SK-N-SH (cell line): Measurements from ENCODE around the gene ABHD3.

Experiments
- TF ChIP-seq, protein P1 (sequence below): fragments of 200-600 bp; sonication (generic); IDR thresholded peaks from 2 replicates; pipeline ENCODE4 v1.6.1; 2017; ENCODE audit warnings: antibody characterized with exemption, mild to moderate bottlenecking, moderate library complexity
- TF ChIP-seq, protein P2 (sequence below): IDR thresholded peaks from 2 replicates; pipeline ENCODE4 v1.6.1; 2012; ENCODE audit warnings: mild to moderate bottlenecking, low read depth, low read length, moderate library complexity

DNA sequence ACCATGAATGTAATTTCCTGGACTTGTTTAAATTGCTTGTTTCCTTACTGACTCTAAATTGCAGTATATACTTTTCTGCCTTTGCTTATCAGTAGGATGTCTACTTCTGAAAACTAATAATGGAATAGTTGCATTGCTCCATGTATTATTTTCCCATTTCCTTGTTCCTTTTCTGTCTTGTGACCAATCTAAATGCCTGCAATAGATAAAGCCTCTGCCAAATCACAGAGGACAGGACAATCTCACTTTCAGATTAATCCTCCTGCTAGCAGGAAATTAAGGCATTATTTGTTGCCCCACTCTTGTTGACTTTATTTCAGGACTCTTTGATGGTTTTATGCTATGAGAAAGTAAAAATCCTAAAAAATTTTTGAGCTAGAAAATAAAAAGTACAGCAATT lies 99.4 kb downstream of the ABHD3 start:
- TF ChIP-seq, protein P1, sequence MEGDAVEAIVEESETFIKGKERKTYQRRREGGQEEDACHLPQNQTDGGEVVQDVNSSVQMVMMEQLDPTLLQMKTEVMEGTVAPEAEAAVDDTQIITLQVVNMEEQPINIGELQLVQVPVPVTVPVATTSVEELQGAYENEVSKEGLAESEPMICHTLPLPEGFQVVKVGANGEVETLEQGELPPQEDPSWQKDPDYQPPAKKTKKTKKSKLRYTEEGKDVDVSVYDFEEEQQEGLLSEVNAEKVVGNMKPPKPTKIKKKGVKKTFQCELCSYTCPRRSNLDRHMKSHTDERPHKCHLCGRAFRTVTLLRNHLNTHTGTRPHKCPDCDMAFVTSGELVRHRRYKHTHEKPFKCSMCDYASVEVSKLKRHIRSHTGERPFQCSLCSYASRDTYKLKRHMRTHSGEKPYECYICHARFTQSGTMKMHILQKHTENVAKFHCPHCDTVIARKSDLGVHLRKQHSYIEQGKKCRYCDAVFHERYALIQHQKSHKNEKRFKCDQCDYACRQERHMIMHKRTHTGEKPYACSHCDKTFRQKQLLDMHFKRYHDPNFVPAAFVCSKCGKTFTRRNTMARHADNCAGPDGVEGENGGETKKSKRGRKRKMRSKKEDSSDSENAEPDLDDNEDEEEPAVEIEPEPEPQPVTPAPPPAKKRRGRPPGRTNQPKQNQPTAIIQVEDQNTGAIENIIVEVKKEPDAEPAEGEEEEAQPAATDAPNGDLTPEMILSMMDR: no peak
- TF ChIP-seq, protein P2, sequence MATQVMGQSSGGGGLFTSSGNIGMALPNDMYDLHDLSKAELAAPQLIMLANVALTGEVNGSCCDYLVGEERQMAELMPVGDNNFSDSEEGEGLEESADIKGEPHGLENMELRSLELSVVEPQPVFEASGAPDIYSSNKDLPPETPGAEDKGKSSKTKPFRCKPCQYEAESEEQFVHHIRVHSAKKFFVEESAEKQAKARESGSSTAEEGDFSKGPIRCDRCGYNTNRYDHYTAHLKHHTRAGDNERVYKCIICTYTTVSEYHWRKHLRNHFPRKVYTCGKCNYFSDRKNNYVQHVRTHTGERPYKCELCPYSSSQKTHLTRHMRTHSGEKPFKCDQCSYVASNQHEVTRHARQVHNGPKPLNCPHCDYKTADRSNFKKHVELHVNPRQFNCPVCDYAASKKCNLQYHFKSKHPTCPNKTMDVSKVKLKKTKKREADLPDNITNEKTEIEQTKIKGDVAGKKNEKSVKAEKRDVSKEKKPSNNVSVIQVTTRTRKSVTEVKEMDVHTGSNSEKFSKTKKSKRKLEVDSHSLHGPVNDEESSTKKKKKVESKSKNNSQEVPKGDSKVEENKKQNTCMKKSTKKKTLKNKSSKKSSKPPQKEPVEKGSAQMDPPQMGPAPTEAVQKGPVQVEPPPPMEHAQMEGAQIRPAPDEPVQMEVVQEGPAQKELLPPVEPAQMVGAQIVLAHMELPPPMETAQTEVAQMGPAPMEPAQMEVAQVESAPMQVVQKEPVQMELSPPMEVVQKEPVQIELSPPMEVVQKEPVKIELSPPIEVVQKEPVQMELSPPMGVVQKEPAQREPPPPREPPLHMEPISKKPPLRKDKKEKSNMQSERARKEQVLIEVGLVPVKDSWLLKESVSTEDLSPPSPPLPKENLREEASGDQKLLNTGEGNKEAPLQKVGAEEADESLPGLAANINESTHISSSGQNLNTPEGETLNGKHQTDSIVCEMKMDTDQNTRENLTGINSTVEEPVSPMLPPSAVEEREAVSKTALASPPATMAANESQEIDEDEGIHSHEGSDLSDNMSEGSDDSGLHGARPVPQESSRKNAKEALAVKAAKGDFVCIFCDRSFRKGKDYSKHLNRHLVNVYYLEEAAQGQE: no peak
